Suprapubic skin (tissue), 3 donors: ENCODE results near the gene TRNT1.

Experiments used
- POLR2AphosphoS5 ChIP-seq, 3 donors: sonication (generic); formaldehyde crosslinking; IDR thresholded peaks; one replicate each; pipeline ENCODE4 v1.6.1; 2017; ENCODE audit warnings: antibody characterized with exemption in 3 of 3
- TF ChIP-seq, protein P1 (sequence below), 2 donors: fragments of 200-600 bp in 1 of 2; fragments of 450-650 bp in 1 of 2; sonication (generic) in 1 of 2; IDR thresholded peaks; one replicate each; pipeline ENCODE4 v1.5.1; 2016 to 2019; ENCODE audit warnings: antibody characterized with exemption in 2 of 2, mild to moderate bottlenecking in 1 of 2, moderate library complexity in 1 of 2

GRCh38 chr3:3172627-3173026, 45.9 kb downstream of the TRNT1 start:
- TF ChIP-seq, protein P1, sequence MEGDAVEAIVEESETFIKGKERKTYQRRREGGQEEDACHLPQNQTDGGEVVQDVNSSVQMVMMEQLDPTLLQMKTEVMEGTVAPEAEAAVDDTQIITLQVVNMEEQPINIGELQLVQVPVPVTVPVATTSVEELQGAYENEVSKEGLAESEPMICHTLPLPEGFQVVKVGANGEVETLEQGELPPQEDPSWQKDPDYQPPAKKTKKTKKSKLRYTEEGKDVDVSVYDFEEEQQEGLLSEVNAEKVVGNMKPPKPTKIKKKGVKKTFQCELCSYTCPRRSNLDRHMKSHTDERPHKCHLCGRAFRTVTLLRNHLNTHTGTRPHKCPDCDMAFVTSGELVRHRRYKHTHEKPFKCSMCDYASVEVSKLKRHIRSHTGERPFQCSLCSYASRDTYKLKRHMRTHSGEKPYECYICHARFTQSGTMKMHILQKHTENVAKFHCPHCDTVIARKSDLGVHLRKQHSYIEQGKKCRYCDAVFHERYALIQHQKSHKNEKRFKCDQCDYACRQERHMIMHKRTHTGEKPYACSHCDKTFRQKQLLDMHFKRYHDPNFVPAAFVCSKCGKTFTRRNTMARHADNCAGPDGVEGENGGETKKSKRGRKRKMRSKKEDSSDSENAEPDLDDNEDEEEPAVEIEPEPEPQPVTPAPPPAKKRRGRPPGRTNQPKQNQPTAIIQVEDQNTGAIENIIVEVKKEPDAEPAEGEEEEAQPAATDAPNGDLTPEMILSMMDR (IDR thresholded peaks at IDR 0.05), result no peak
- TF ChIP-seq POLR2AphosphoS5 (IDR thresholded peaks at IDR 0.05), result no peak
